Keratinocyte (primary cell): ENCODE data around the gene AEN.

Source experiments
- CTCF ChIP-seq, 3 experiments: IDR thresholded peaks in 1 of 3; conservative IDR thresholded peaks in 1 of 3; optimal IDR thresholded peaks in 1 of 3; 2 replicates in 2 of 3; 3 replicates in 1 of 3; pipeline versions ENCODE3 to v1.5.1; 2011; ENCODE audit warnings: low read length in 3 of 3, mild to moderate bottlenecking in 3 of 3, moderate library complexity in 2 of 3, control low read depth in 1 of 3, inconsistent platforms in 1 of 3; ENCODE audit not compliant: insufficient read depth in 2 of 3; ENCODE audit errors: extremely low read depth in 1 of 3
- EZH2 ChIP-seq: IDR thresholded peaks from one replicate; pipeline ENCODE4 v1.6.1; 2012; ENCODE audit warnings: inconsistent platforms, mild to moderate bottlenecking, low read length, moderate library complexity

GRCh38 chr15:88613074-88613944 is 7.8 kb upstream of the AEN start:
- no peak for TF ChIP-seq CTCF (optimal IDR thresholded peaks at IDR 0.05 in 1 of 3, IDR thresholded peaks at IDR 0.05 in 1 of 3, conservative IDR thresholded peaks at IDR 0.05 in 1 of 3; ENCODE audit: extremely low read depth in 1 of 3, insufficient read depth in 2 of 3, low read length in 3 of 3)
- TF ChIP-seq EZH2, result no peak
